Measurements from ENCODE around the gene PAFAH1B2.
A peak's percentile ranks its signal among the peaks of the same experiment; 100 is the strongest.

Gene PAFAH1B2

DNA sequence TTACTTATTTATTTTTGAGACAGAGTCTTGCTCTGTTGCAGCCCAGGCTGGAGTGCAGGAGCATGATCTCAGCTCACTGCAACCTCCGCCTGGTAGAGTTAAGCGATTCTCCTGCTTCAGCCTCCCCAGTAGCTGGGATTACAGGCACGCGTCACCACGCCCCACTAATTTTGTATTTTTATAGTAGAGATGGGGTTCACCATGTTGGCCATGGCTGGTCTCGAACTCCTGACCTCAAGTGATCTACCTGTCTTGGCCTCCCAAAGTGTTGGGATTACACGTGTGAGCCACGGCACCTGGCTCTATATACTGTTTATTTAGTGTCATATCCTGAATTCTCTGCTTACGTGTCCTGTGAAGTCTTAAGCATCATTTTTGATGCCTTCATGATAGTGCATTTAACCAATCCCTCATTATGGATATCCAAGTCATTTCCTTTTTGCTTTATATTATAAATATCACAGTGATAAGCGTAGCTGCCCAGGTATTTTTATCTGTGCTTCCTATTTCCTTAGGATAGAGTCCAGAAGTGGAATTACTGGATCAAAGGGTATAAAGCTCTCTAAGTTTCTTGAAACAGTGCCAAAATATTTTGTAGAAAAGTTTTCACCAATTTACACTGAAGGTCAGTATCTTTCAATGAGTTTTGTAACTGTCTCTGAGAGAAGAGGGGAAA is 33.6 kb downstream of the PAFAH1B2 start:
- Histone ChIP-seq H3K4me3 (ENCODE audit: low read length) (peak overlapping the region; percentile 97), H3K27me3 (ENCODE audit: control insufficient read depth, low read length) (no peaks in the 10 kb centered on the region), H3K27ac (ENCODE audit: low read depth, low read length) (0 out of 2 replicates have a peak overlapping the region, but pooled peaks have one; percentile 5), H3F3A (ENCODE audit: control insufficient read depth, insufficient read depth) (peaks cover 8% of the 10 kb centered on the region), H3K4me2 (ENCODE audit: low read length) (peak overlapping the region; percentile 98), H3K4me1 (ENCODE audit: control insufficient read depth, low read length) (peaks cover 34% of the 10 kb centered on the region), H3K9me2 (replicated peaks; ENCODE audit: control insufficient read depth, low read length) (no peaks in the 10 kb centered on the region), H3K9me3 (ENCODE audit: control insufficient read depth, insufficient read depth, low read length) (no peaks in the 10 kb centered on the region), H4K20me1 (ENCODE audit: control insufficient read depth, insufficient read depth, low read depth, low read length) (no peaks in the 10 kb centered on the region), H3K79me2 (ENCODE audit: control insufficient read depth, low read length) (peaks cover 3% of the 10 kb centered on the region; the same call in 1 of the 2 replicates), H3K36me3 (ENCODE audit: control insufficient read depth, low read length) (0 out of 2 replicates have a peak, but pooled peaks cover 7% of the 10 kb centered on the region)
- TF ChIP-seq, protein P1, sequence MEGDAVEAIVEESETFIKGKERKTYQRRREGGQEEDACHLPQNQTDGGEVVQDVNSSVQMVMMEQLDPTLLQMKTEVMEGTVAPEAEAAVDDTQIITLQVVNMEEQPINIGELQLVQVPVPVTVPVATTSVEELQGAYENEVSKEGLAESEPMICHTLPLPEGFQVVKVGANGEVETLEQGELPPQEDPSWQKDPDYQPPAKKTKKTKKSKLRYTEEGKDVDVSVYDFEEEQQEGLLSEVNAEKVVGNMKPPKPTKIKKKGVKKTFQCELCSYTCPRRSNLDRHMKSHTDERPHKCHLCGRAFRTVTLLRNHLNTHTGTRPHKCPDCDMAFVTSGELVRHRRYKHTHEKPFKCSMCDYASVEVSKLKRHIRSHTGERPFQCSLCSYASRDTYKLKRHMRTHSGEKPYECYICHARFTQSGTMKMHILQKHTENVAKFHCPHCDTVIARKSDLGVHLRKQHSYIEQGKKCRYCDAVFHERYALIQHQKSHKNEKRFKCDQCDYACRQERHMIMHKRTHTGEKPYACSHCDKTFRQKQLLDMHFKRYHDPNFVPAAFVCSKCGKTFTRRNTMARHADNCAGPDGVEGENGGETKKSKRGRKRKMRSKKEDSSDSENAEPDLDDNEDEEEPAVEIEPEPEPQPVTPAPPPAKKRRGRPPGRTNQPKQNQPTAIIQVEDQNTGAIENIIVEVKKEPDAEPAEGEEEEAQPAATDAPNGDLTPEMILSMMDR (IDR thresholded peaks at IDR 0.05; ENCODE audit: low read depth, low read length, poor library complexity, severe bottlenecking), result no peak
- no peak for TF ChIP-seq EZH2phosphoT487 (IDR thresholded peaks at IDR 0.05; ENCODE audit: borderline replicate concordance, low read length)

DNA sequence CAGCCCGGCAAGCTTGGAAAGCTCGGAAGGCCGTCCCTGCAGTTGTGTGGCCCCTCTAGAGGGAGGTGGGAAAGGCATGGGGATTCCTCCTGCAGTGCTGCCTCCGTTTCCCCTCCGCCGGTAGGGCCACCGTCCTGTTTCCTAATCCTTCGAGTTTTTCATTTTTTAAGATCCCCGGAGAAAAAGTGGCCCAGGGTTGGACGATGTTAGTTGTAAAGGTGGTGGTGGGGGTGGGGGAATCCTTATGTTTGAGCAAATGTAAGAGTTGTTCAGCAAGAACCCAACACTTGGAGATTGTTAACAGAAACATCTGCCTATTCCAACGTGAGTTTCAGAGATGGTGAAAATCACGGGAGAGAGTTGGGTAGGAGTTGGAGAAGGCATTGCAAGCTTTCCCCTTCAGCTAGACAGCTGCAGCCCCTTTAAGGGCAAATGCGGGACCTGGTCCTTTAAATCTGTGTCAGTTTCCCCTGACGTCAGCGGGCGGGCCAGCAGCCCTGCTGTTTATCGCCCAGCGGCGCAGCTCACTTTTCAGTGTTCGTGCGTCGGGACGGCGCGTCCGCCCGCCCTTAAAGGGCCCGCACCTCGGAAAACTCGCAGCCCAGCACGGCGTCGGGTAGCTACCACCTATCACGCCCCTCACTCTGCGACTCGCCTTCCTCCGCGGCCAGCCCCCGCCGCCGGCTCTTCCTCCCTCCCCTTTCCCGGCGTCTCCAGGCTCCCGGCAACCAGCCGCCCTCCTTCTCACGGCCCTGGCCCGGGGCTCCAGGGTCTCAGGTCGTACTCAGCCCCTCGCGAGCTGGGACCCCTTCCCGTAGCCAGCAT is 34.3 kb downstream of the PAFAH1B2 start, which contains the start of gene SIDT2:
Gene SIDT2 (plus strand): TSS at position 534 of the 825 bp plus-strand sequence. CDS start 521 bp downstream, outside the sequence.
- TF ChIP-seq, protein P1 (IDR thresholded peaks at IDR 0.05; ENCODE audit: low read depth, low read length, poor library complexity, severe bottlenecking), result no peak
- no peak for TF ChIP-seq EZH2phosphoT487 (IDR thresholded peaks at IDR 0.05; ENCODE audit: borderline replicate concordance, low read length)
- 0 out of 2 replicates have a peak, but pooled peaks cover 8% of the 10 kb centered on the region for H3K36me3 ChIP-seq (ENCODE audit: control insufficient read depth, low read length)
- no peaks in the 10 kb centered on the region for H3K9me3 ChIP-seq (ENCODE audit: control insufficient read depth, insufficient read depth, low read length)
- peaks cover 3% of the 10 kb centered on the region; the same call in 1 of the 2 replicates for H3K79me2 ChIP-seq (ENCODE audit: control insufficient read depth, low read length)
- peaks cover 34% of the 10 kb centered on the region for H3K4me1 ChIP-seq (ENCODE audit: control insufficient read depth, low read length)
- H3K4me2 ChIP-seq (ENCODE audit: low read length), result peak within 1 kb of the TSS; percentile 98
- peak within 1 kb of the TSS; percentile 97 for H3K4me3 ChIP-seq (ENCODE audit: low read length)
- no peaks in the 10 kb centered on the region for H4K20me1 ChIP-seq (ENCODE audit: control insufficient read depth, insufficient read depth, low read depth, low read length)
- H3F3A ChIP-seq (ENCODE audit: control insufficient read depth, insufficient read depth), result peaks cover 7% of the 10 kb centered on the region
- H3K27ac ChIP-seq (ENCODE audit: low read depth, low read length), result peak within 1 kb of the TSS; percentile 33
- H3K9me2 ChIP-seq (replicated peaks; ENCODE audit: control insufficient read depth, low read length), result no peaks in the 10 kb centered on the region
- no peaks in the 10 kb centered on the region for H3K27me3 ChIP-seq (ENCODE audit: control insufficient read depth, low read length)

DNA sequence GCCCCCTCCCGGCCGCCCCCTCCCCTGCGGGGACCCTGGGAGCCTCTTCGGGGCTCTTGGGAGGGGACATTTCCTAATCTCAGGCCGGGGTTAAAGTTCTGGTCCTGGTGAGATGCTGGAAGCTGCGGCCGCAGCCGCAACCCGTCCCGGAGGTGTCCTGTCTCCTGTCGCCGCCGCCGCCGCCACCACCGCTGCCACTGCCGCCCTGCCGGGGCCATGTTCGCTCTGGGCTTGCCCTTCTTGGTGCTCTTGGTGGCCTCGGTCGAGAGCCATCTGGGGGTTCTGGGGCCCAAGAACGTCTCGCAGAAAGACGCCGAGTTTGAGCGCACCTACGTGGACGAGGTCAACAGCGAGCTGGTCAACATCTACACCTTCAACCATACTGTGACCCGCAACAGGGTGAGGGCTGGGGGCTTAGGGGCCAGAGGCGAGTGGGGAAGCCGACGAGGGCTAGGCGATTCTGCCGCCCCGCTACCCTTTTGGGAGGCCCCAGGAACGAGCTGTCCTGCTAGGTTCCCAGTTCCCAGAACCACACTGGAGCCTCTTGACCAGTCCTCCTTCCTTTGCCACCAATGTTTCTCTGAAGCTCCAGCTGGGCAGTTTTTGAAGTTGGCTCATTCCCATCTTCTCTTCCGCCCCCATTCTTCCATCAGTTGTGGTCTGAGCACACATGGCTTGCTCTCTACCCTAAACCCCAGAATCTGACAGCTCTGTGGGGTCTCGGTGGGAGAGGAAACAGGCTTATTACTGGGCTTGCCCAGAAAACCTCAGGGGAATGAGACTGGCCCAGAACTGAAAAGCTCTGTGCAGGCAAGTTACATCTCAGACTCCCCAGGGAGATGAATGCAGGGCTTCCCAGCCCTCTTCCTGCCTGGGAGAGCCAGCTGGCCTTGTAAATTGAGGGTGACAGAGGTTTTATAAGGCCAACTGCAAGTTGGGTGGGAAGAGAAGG is 35.2 kb downstream of the PAFAH1B2 start:
- H3K27me3 ChIP-seq (ENCODE audit: control insufficient read depth, low read length), result no peaks in the 10 kb centered on the region
- H3K9me2 ChIP-seq (replicated peaks; ENCODE audit: control insufficient read depth, low read length), result no peaks in the 10 kb centered on the region
- H3K4me3 ChIP-seq (ENCODE audit: low read length), result peak overlapping the region; percentile 97
- peaks cover 3% of the 10 kb centered on the region; the same call in 1 of the 2 replicates for H3K79me2 ChIP-seq (ENCODE audit: control insufficient read depth, low read length)
- peak overlapping the region; percentile 33 for H3K27ac ChIP-seq (ENCODE audit: low read depth, low read length)
- H3K9me3 ChIP-seq (ENCODE audit: control insufficient read depth, insufficient read depth, low read length), result no peaks in the 10 kb centered on the region
- no peak for TF ChIP-seq EZH2phosphoT487 (IDR thresholded peaks at IDR 0.05; ENCODE audit: borderline replicate concordance, low read length)
- TF ChIP-seq, protein P1 (IDR thresholded peaks at IDR 0.05; ENCODE audit: low read depth, low read length, poor library complexity, severe bottlenecking), result no peak
- H3K4me2 ChIP-seq (ENCODE audit: low read length), result peak overlapping the region; percentile 98
- peaks cover 6% of the 10 kb centered on the region; the same call in 1 of the 2 replicates for H3F3A ChIP-seq (ENCODE audit: control insufficient read depth, insufficient read depth)
- peaks cover 34% of the 10 kb centered on the region for H3K4me1 ChIP-seq (ENCODE audit: control insufficient read depth, low read length)
- H3K36me3 ChIP-seq (ENCODE audit: control insufficient read depth, low read length), result 0 out of 2 replicates have a peak, but pooled peaks cover 8% of the 10 kb centered on the region
- no peaks in the 10 kb centered on the region for H4K20me1 ChIP-seq (ENCODE audit: control insufficient read depth, insufficient read depth, low read depth, low read length)
